ENCODE data around the gene RBBP8.

GRCh38 chr18:23020555-23021294 is 87.6 kb downstream of the RBBP8 start:
- TF ChIP-seq CTCF (IDR thresholded peaks at IDR 0.05) (no peak), EP300 (IDR thresholded peaks at IDR 0.05) (no peak)

Data from stomach (tissue), 4 donors.